Measurements from ENCODE around the gene ETV6. TPM values are rescaled to one million over a fixed set of nuclear protein-coding genes. Genes with fewer than 3 reads are reported as not detected.
A peak's percentile ranks its signal among the peaks of the same experiment; 100 is the strongest.

The ETV6 gene
- total and polyA plus RNA-seq, 2 experiments from 2014 or later: 9.1 to 11.9 TPM

- Histone ChIP-seq H3K27me3 (no peaks in the 10 kb centered on the region), H3K4me3 (no peak overlapping the region), H3K9me3 (ENCODE audit: low read depth) (no peaks in the 10 kb centered on the region), H3K4me1 (ENCODE audit: low read depth) (no peaks in the 10 kb centered on the region), H3K27ac (peak overlapping the region; percentile 28), H3K36me3 (peaks cover 8% of the 10 kb centered on the region)
- no peak for TF ChIP-seq CTCF (IDR thresholded peaks at IDR 0.05; ENCODE audit: low read depth, low read length)
- DNase-seq (ENCODE audit: low read depth in 1 of 2, low spot score in 1 of 2): peak in 1 of 2 donors; percentile 11
Measured at GRCh38 chr12:11884706-11885105, 235.2 kb downstream of the ETV6 start.

- peak overlapping the region; percentile 28 for H3K27ac ChIP-seq
- DNase-seq (ENCODE audit: low read depth in 1 of 2, low spot score in 1 of 2): peak; percentile 7 to 72
- H3K4me1 ChIP-seq (ENCODE audit: low read depth): no peaks in the 10 kb centered on the region
- no peak overlapping the region for H3K4me3 ChIP-seq
- H3K36me3 ChIP-seq: peaks cover 8% of the 10 kb centered on the region
- no peaks in the 10 kb centered on the region for H3K27me3 ChIP-seq
- H3K9me3 ChIP-seq (ENCODE audit: low read depth): no peaks in the 10 kb centered on the region
- TF ChIP-seq CTCF (IDR thresholded peaks at IDR 0.05; ENCODE audit: low read depth, low read length): no peak
Measured at GRCh38 chr12:11885261-11886038, 236.0 kb downstream of the ETV6 start.

- no peaks in the 10 kb centered on the region for H3K4me1 ChIP-seq (ENCODE audit: low read depth)
- TF ChIP-seq CTCF (IDR thresholded peaks at IDR 0.05; ENCODE audit: low read depth, low read length): no peak
- H3K9me3 ChIP-seq (ENCODE audit: low read depth): no peaks in the 10 kb centered on the region
- H3K27me3 ChIP-seq: no peaks in the 10 kb centered on the region
- no peak overlapping the region for H3K27ac ChIP-seq
- no peak for DNase-seq (ENCODE audit: low read depth in 1 of 2, low spot score in 1 of 2)
- H3K36me3 ChIP-seq: peaks cover 12% of the 10 kb centered on the region
- H3K4me3 ChIP-seq: no peak overlapping the region
Measured at GRCh38 chr12:11886339-11886738, 236.9 kb downstream of the ETV6 start.

GRCh38 chr12:11888029-11888428 is 238.6 kb downstream of the ETV6 start:
- Histone ChIP-seq H3K27ac (no peak overlapping the region), H3K9me3 (ENCODE audit: low read depth) (no peaks in the 10 kb centered on the region), H3K4me1 (ENCODE audit: low read depth) (no peaks in the 10 kb centered on the region), H3K36me3 (peaks cover 12% of the 10 kb centered on the region), H3K4me3 (no peak overlapping the region), H3K27me3 (no peaks in the 10 kb centered on the region)
- no peak for TF ChIP-seq CTCF (IDR thresholded peaks at IDR 0.05; ENCODE audit: low read depth, low read length)
- no peak for DNase-seq (ENCODE audit: low read depth in 1 of 2, low spot score in 1 of 2)

- H3K9me3 ChIP-seq (ENCODE audit: low read depth): no peaks in the 10 kb centered on the region
- no peak overlapping the region for H3K27ac ChIP-seq
- no peak for TF ChIP-seq CTCF (IDR thresholded peaks at IDR 0.05; ENCODE audit: low read depth, low read length)
- no peaks in the 10 kb centered on the region for H3K27me3 ChIP-seq
- no peak for DNase-seq (ENCODE audit: low read depth in 1 of 2, low spot score in 1 of 2)
- H3K4me3 ChIP-seq: no peak overlapping the region
- H3K4me1 ChIP-seq (ENCODE audit: low read depth): no peaks in the 10 kb centered on the region
- peaks cover 5% of the 10 kb centered on the region for H3K36me3 ChIP-seq
Measured at GRCh38 chr12:11891346-11891745, 241.9 kb downstream of the ETV6 start.

All from cardiac muscle cell (in vitro differentiated cells and primary cell).